Measurements from ENCODE around the gene DOCK2.
A peak's percentile ranks its signal among the peaks of the same experiment; 100 is the strongest.
"Not testable (repeated sequence)": the region's sequence is repeated elsewhere in the genome, so short reads cannot be mapped to it uniquely, and the experiment has no call there.

Gene DOCK2

DNA sequence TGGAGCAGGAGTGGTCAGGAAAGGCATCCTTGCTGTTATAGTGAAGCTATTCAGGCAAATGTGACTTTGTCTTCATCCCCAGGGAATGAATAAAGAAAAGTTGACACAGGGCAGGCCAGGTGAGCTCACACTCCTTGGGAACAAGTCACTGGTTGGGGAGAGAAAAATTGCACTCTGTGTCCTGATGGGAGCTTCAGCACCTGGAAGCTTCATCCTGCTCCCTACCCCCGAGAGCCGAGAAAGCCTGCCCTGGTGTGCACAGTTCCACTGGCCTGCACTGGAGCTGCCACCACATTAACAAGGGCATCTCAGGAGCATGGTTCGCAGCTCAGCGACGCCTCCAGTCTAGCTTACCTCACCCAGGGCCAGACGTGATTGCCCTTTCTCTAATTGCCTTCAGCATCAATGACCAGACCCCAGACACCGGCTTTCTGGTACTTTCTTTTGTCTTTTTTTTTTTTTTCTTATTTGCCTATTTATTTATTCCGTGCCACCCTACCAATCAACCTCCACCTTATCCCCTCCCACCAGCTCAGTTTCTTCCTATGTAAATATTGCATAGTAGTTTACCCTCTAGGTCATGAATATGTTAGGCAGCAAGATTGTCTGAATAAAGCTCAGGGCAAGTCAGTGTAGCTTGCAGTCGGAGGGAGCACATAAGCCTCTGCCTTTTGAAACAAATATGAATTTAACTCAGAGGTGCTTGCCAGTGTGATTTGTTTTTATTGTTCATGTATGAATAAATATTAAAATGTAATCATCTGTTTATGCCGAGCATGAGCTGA lies 87.4 kb downstream of the DOCK2 start:
- H2BK12ac ChIP-seq (ENCODE audit: low read length), result no peak overlapping the region
- no peaks in the 10 kb centered on the region for H3K27me3 ChIP-seq (ENCODE audit: control insufficient read depth in 3 of 3, insufficient read depth in 3 of 3, low read depth in 1 of 3, low read length in 3 of 3)
- no peak overlapping the region for H2BK15ac ChIP-seq (ENCODE audit: low read length)
- no peak overlapping the region for H3K14ac ChIP-seq (ENCODE audit: low read length)
- no peaks in the 10 kb centered on the region for H3K36me3 ChIP-seq (replicated peaks in 1 of 2; ENCODE audit: control insufficient read depth in 2 of 2, insufficient read depth in 2 of 2, low read length in 2 of 2)
- no peak overlapping the region for H2AFZ ChIP-seq (ENCODE audit: low read length)
- whole genome bisulfite sequencing, 2 donors (ENCODE audit: extremely low coverage in 2 of 2, insufficient read length in 2 of 2, insufficient replicate concordance in 1 of 2), result no CpG with 5 or more reads among the region's 10 CpGs
- H3K27ac ChIP-seq (replicated peaks; ENCODE audit: low read length), result no peak overlapping the region
- no peaks in the 10 kb centered on the region for H3K79me1 ChIP-seq (ENCODE audit: low read depth, low read length)
- H4K91ac ChIP-seq (ENCODE audit: low read depth, low read length, poor library complexity), result no peak overlapping the region
- H3K23ac ChIP-seq (ENCODE audit: low read depth, low read length, poor library complexity), result no peak overlapping the region
- no peak overlapping the region for H3K4me2 ChIP-seq (ENCODE audit: insufficient read depth, low read length, poor library complexity, severe bottlenecking)
- H2BK120ac ChIP-seq (ENCODE audit: low read depth, low read length), result no peak overlapping the region
- no peak overlapping the region for H3K4ac ChIP-seq (ENCODE audit: low read length)
- H3K4me3 ChIP-seq (ENCODE audit: low read length in 2 of 2), result no peak overlapping the region
- H3K4me1 ChIP-seq (ENCODE audit: control insufficient read depth in 2 of 2, insufficient read depth in 1 of 2, low read depth in 1 of 2, low read length in 2 of 2), result peaks cover 0 to 2% of the 10 kb centered on the region in 2 donors
- no peak for DNase-seq (ENCODE audit: low spot score)
- H3K9ac ChIP-seq (ENCODE audit: low read depth, low read length, poor library complexity), result no peak overlapping the region
- peak overlapping the region; percentile 6 for H3K18ac ChIP-seq (ENCODE audit: low read length)
- no peak overlapping the region for H2AK5ac ChIP-seq (ENCODE audit: low read depth, low read length)
- no peak overlapping the region for H2BK5ac ChIP-seq (ENCODE audit: low read length)
- no peak overlapping the region for H4K8ac ChIP-seq (ENCODE audit: low read depth, low read length)
- no peaks in the 10 kb centered on the region for H3K9me3 ChIP-seq (replicated peaks in 1 of 2; ENCODE audit: control insufficient read depth in 2 of 2, insufficient read depth in 1 of 2, low read depth in 1 of 2, low read length in 2 of 2)

DNA sequence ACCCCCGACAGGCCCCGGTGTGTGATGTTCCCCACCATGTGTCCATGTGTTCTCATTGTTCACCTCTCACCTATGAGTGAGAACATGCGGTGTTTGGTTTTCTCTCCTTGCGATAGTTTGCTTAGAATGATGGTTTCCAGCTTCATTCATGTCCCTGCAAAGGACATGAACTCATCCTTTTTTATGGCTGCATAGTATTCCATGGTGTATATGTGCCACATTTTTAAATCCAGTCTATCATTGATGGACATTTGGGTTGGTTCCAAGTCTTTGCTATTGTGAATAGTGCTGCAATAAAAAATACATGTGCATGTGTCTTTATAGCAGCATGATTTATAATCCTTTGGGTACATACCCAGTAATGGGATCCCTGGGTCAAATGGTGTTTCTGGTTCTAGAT lies 88.6 kb downstream of the DOCK2 start:
- H2AFZ ChIP-seq (ENCODE audit: low read length); H2BK15ac ChIP-seq (ENCODE audit: low read length); H3K4me3 ChIP-seq (ENCODE audit: low read length in 2 of 2); H2AK5ac ChIP-seq (ENCODE audit: low read depth, low read length); H2BK120ac ChIP-seq (ENCODE audit: low read depth, low read length); H3K4me1 ChIP-seq (ENCODE audit: control insufficient read depth in 2 of 2, insufficient read depth in 1 of 2, low read depth in 1 of 2, low read length in 2 of 2); H3K9me3 ChIP-seq (replicated peaks in 1 of 2; ENCODE audit: control insufficient read depth in 2 of 2, insufficient read depth in 1 of 2, low read depth in 1 of 2, low read length in 2 of 2); H3K18ac ChIP-seq (ENCODE audit: low read length); H2BK5ac ChIP-seq (ENCODE audit: low read length); H3K4ac ChIP-seq (ENCODE audit: low read length); H3K27ac ChIP-seq (replicated peaks; ENCODE audit: low read length); H4K91ac ChIP-seq (ENCODE audit: low read depth, low read length, poor library complexity); H4K8ac ChIP-seq (ENCODE audit: low read depth, low read length); DNase-seq (ENCODE audit: low spot score); H3K79me1 ChIP-seq (ENCODE audit: low read depth, low read length); H3K27me3 ChIP-seq (ENCODE audit: control insufficient read depth in 3 of 3, insufficient read depth in 3 of 3, low read depth in 1 of 3, low read length in 3 of 3); H3K23ac ChIP-seq (ENCODE audit: low read depth, low read length, poor library complexity); H3K36me3 ChIP-seq (replicated peaks in 1 of 2; ENCODE audit: control insufficient read depth in 2 of 2, insufficient read depth in 2 of 2, low read length in 2 of 2); H3K9ac ChIP-seq (ENCODE audit: low read depth, low read length, poor library complexity); H3K4me2 ChIP-seq (ENCODE audit: insufficient read depth, low read length, poor library complexity, severe bottlenecking); H3K14ac ChIP-seq (ENCODE audit: low read length); H2BK12ac ChIP-seq (ENCODE audit: low read length): not testable (repeated sequence)
- WGBS, 2 donors (ENCODE audit: extremely low coverage in 2 of 2, insufficient read length in 2 of 2, insufficient replicate concordance in 1 of 2), result no CpG with 5 or more reads among the region's 4 CpGs

DNA sequence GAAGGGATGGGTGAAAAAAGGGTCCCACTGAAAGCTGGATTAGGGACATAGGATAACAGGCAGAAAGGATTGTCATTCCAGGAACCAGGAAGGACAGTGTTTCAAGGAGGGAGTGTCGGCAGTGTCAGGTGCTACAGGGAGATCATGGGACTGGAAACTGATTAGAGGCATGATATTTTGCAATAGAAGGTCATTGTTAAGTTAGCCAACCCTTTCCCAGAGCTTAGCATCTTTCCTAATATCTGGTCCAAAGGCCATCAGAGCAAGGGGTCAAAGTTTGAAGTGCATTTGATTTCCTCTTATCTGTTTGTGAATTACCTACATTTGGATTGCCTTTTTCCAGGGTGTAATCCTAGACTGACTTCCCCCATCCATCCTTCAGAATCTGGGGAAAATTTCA lies 91.3 kb downstream of the DOCK2 start:
- H2BK5ac ChIP-seq (ENCODE audit: low read length), result no peak overlapping the region
- no CpG with 5 or more reads among the region's 1 CpG for WGBS, 2 donors (ENCODE audit: extremely low coverage in 2 of 2, insufficient read length in 2 of 2, insufficient replicate concordance in 1 of 2)
- no peak overlapping the region for H3K4me3 ChIP-seq (ENCODE audit: low read length in 2 of 2)
- H2BK12ac ChIP-seq (ENCODE audit: low read length), result no peak overlapping the region
- no peak overlapping the region for H2AFZ ChIP-seq (ENCODE audit: low read length)
- no peaks in the 10 kb centered on the region for H3K27me3 ChIP-seq (ENCODE audit: control insufficient read depth in 3 of 3, insufficient read depth in 3 of 3, low read depth in 1 of 3, low read length in 3 of 3)
- H4K8ac ChIP-seq (ENCODE audit: low read depth, low read length), result no peak overlapping the region
- no peak overlapping the region for H3K4ac ChIP-seq (ENCODE audit: low read length)
- H3K4me1 ChIP-seq (ENCODE audit: control insufficient read depth in 2 of 2, insufficient read depth in 1 of 2, low read depth in 1 of 2, low read length in 2 of 2), result peaks cover 0 to 2% of the 10 kb centered on the region in 2 donors
- no peak overlapping the region for H2BK120ac ChIP-seq (ENCODE audit: low read depth, low read length)
- H3K23ac ChIP-seq (ENCODE audit: low read depth, low read length, poor library complexity), result no peak overlapping the region
- H3K27ac ChIP-seq (replicated peaks; ENCODE audit: low read length), result no peak overlapping the region
- H3K14ac ChIP-seq (ENCODE audit: low read length), result no peak overlapping the region
- no peaks in the 10 kb centered on the region for H3K36me3 ChIP-seq (replicated peaks in 1 of 2; ENCODE audit: control insufficient read depth in 2 of 2, insufficient read depth in 2 of 2, low read length in 2 of 2)
- no peak overlapping the region for H3K9ac ChIP-seq (ENCODE audit: low read depth, low read length, poor library complexity)
- no peaks in the 10 kb centered on the region for H3K9me3 ChIP-seq (replicated peaks in 1 of 2; ENCODE audit: control insufficient read depth in 2 of 2, insufficient read depth in 1 of 2, low read depth in 1 of 2, low read length in 2 of 2)
- no peak overlapping the region for H2BK15ac ChIP-seq (ENCODE audit: low read length)
- no peak overlapping the region for H3K4me2 ChIP-seq (ENCODE audit: insufficient read depth, low read length, poor library complexity, severe bottlenecking)
- no peak overlapping the region for H3K18ac ChIP-seq (ENCODE audit: low read length)
- H2AK5ac ChIP-seq (ENCODE audit: low read depth, low read length), result no peak overlapping the region
- no peaks in the 10 kb centered on the region for H3K79me1 ChIP-seq (ENCODE audit: low read depth, low read length)
- no peak for DNase-seq (ENCODE audit: low spot score)
- no peak overlapping the region for H4K91ac ChIP-seq (ENCODE audit: low read depth, low read length, poor library complexity)

DNA sequence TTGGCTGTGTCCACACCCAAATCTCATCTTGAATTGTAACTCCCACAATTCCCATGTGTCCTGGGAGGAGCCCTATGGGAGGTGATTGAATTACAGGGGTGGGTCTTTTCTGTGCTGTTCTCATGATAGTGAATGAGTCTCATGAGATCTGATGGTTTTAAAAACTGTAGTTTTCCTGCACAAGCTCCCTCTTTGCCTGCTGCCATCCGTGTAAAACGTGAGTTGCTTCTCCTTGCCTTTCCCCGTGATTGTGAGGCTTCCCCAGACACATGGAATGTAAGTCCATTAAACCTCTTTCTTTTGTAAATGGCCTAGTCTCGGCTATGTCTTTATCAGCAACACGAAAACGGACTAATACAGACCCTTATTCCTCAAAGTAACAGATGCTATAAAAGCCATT lies 94.1 kb downstream of the DOCK2 start:
- Histone ChIP-seq H3K4me2 (ENCODE audit: insufficient read depth, low read length, poor library complexity, severe bottlenecking) (no peak overlapping the region), H3K23ac (ENCODE audit: low read depth, low read length, poor library complexity) (no peak overlapping the region), H2BK5ac (ENCODE audit: low read length) (no peak overlapping the region), H2BK12ac (ENCODE audit: low read length) (no peak overlapping the region), H3K9me3 (replicated peaks in 1 of 2; ENCODE audit: control insufficient read depth in 2 of 2, insufficient read depth in 1 of 2, low read depth in 1 of 2, low read length in 2 of 2) (no peaks in the 10 kb centered on the region), H3K4me1 (ENCODE audit: control insufficient read depth in 2 of 2, insufficient read depth in 1 of 2, low read depth in 1 of 2, low read length in 2 of 2) (no peaks in the 10 kb centered on the region), H3K4me3 (ENCODE audit: low read length in 2 of 2) (no peak overlapping the region), H3K36me3 (replicated peaks in 1 of 2; ENCODE audit: control insufficient read depth in 2 of 2, insufficient read depth in 2 of 2, low read length in 2 of 2) (no peaks in the 10 kb centered on the region), H2BK120ac (ENCODE audit: low read depth, low read length) (no peak overlapping the region), H3K14ac (ENCODE audit: low read length) (no peak overlapping the region), H2AK5ac (ENCODE audit: low read depth, low read length) (no peak overlapping the region), H2AFZ (ENCODE audit: low read length) (no peak overlapping the region), H2BK15ac (ENCODE audit: low read length) (no peak overlapping the region), H3K79me1 (ENCODE audit: low read depth, low read length) (no peaks in the 10 kb centered on the region), H3K27me3 (ENCODE audit: control insufficient read depth in 3 of 3, insufficient read depth in 3 of 3, low read depth in 1 of 3, low read length in 3 of 3) (no peaks in the 10 kb centered on the region), H3K4ac (ENCODE audit: low read length) (no peak overlapping the region), H4K91ac (ENCODE audit: low read depth, low read length, poor library complexity) (no peak overlapping the region), H3K9ac (ENCODE audit: low read depth, low read length, poor library complexity) (no peak overlapping the region), H4K8ac (ENCODE audit: low read depth, low read length) (no peak overlapping the region), H3K27ac (replicated peaks; ENCODE audit: low read length) (no peak overlapping the region), H3K18ac (ENCODE audit: low read length) (no peak overlapping the region)
- no peak for DNase-seq (ENCODE audit: low spot score)
- WGBS, 2 donors (ENCODE audit: extremely low coverage in 2 of 2, insufficient read length in 2 of 2, insufficient replicate concordance in 1 of 2), result no CpG with 5 or more reads among the region's 6 CpGs

All from neuronal stem cell (in vitro differentiated cells).